GM12892 (cell line): ENCODE measurements around the gene TSC22D4.

ENCODE experiments used
- DNase-seq: peaks from one replicate; pipeline ENCODE4 v3.0.0; 2011; ENCODE audit not compliant: insufficient read length
- FAIRE-seq: peaks from 2 replicates; lab custom pipeline; 2011; peaks lifted over from hg19 to GRCh38; lab: Jason Lieb, UNC
- POLR2A ChIP-seq: IDR thresholded peaks from 2 replicates; pipeline ENCODE4 v1.6.1; 2011; ENCODE audit warnings: low read depth, low read length, control low read depth
- POLR2AphosphoS5 ChIP-seq: IDR thresholded peaks from 2 replicates; pipeline ENCODE4 v1.6.1; 2011; ENCODE audit warnings: low read depth, low read length, control low read depth
- TAF1 ChIP-seq: IDR thresholded peaks from 2 replicates; pipeline ENCODE4 v1.6.1; 2011; ENCODE audit warnings: low read depth, mild to moderate bottlenecking, control low read depth, low read length, borderline replicate concordance

Gene TSC22D4

GRCh38 chr7:100428199-100428966 is 50.6 kb downstream of the TSC22D4 start, which contains the start of gene ZCWPW1:
Gene ZCWPW1, minus strand, starts transcription at chr7:100428703. Its CDS starts 8,054 bp downstream, at chr7:100420649.
- DNase-seq (peak; percentile 80), FAIRE-seq (no peak)
- peak; percentile 100 for TF ChIP-seq POLR2A
- TF ChIP-seq TAF1: peak; percentile 86
- TF ChIP-seq POLR2AphosphoS5: peak; percentile 99

GRCh38 chr7:100427762-100428198 is 51.2 kb downstream of the TSC22D4 start:
- TF ChIP-seq TAF1 (no peak), POLR2A (no peak)
- DNase-seq (no peak), FAIRE-seq (no peak)

- TF ChIP-seq POLR2A (no peak), POLR2AphosphoS5 (no peak), TAF1 (no peak)
- FAIRE-seq (no peak), DNase-seq (no peak)
Observed at GRCh38 chr7:100426516-100426915, 52.5 kb downstream of the TSC22D4 start.

GRCh38 chr7:100425347-100425746 is 53.7 kb downstream of the TSC22D4 start:
- DNase-seq: no peak
- TF ChIP-seq POLR2AphosphoS5 (no peak), TAF1 (no peak), POLR2A (no peak)
- no peak for FAIRE-seq

GRCh38 chr7:100423315-100423714 is 55.7 kb downstream of the TSC22D4 start:
- DNase-seq (no peak), FAIRE-seq (peak; percentile 24)

GRCh38 chr7:100419660-100420226 is 59.3 kb downstream of the TSC22D4 start:
- no peak for FAIRE-seq
- no peak for TF ChIP-seq POLR2A
- no peak for TF ChIP-seq POLR2AphosphoS5
- TF ChIP-seq TAF1: no peak
- DNase-seq: no peak

More at GRCh38 chr7:100423315-100423714, 55.7 kb downstream of the TSC22D4 start:
- TF ChIP-seq POLR2AphosphoS5: no peak
- TF ChIP-seq TAF1: no peak
- no peak for TF ChIP-seq POLR2A

- FAIRE-seq (no peak), DNase-seq (no peak)
- TF ChIP-seq TAF1: no peak
- TF ChIP-seq POLR2A: no peak
- TF ChIP-seq POLR2AphosphoS5: no peak
Observed at GRCh38 chr7:100418930-100419659, 59.9 kb downstream of the TSC22D4 start.
